Epithelial cell of esophagus (primary cell): ENCODE results near the gene SLC52A1.

Source experiments
- DNase-seq: peaks from one replicate; pipeline ENCODE4 v3.0.0; 2010; ENCODE audit warnings: low read depth
- H3K4me3 ChIP-seq: 2 replicates; pipeline ENCODE4 v1.5.1; 2011; ENCODE audit warnings: mild to moderate bottlenecking, low read length, control low read depth
- CTCF ChIP-seq: IDR thresholded peaks from 2 replicates; pipeline ENCODE4 v1.5.1; 2011; ENCODE audit warnings: low read depth, mild to moderate bottlenecking, low read length, control low read depth, inconsistent platforms; ENCODE audit not compliant: insufficient read depth; ENCODE audit errors: missing control alignments

The SLC52A1 gene

GRCh38 chr17:5043524-5043923 lies 8.3 kb upstream of the SLC52A1 start:
- H3K4me3 ChIP-seq = no peak overlapping the region
- DNase-seq = no peak
- TF ChIP-seq CTCF = no peak

GRCh38 chr17:5042157-5043022 lies 7.2 kb upstream of the SLC52A1 start:
- no peak overlapping the region for H3K4me3 ChIP-seq
- DNase-seq = no peak
- no peak for TF ChIP-seq CTCF

- no peak for TF ChIP-seq CTCF
- no peak overlapping the region for H3K4me3 ChIP-seq
- no peak for DNase-seq
Observed at GRCh38 chr17:5034651-5035050, 575 bp downstream of the SLC52A1 start.

GRCh38 chr17:5034063-5034462 lies 1.2 kb downstream of the SLC52A1 start:
- no peak overlapping the region for H3K4me3 ChIP-seq
- DNase-seq = no peak
- TF ChIP-seq CTCF = no peak

GRCh38 chr17:5033352-5034015 lies 1.7 kb downstream of the SLC52A1 start:
- TF ChIP-seq CTCF = no peak
- DNase-seq = no peak
- H3K4me3 ChIP-seq = no peak overlapping the region

- DNase-seq = no peak
- no peak for TF ChIP-seq CTCF
- H3K4me3 ChIP-seq = no peak overlapping the region
Observed at GRCh38 chr17:5032865-5033264, 2.4 kb downstream of the SLC52A1 start.
